HG03097 (cell line): ENCODE measurements around the gene KCNAB2.
"Not testable (repeated sequence)": the region's sequence is repeated elsewhere in the genome, so short reads cannot be mapped to it uniquely, and the experiment has no call there.

ENCODE experiments used
- ATAC-seq: cut with Tn5 transposase; IDR thresholded peaks from one replicate; pipeline ENCODE4 v1.9.1; 2021; ENCODE audit not compliant: unreplicated experiment, low FRiP score

KCNAB2 gene

DNA sequence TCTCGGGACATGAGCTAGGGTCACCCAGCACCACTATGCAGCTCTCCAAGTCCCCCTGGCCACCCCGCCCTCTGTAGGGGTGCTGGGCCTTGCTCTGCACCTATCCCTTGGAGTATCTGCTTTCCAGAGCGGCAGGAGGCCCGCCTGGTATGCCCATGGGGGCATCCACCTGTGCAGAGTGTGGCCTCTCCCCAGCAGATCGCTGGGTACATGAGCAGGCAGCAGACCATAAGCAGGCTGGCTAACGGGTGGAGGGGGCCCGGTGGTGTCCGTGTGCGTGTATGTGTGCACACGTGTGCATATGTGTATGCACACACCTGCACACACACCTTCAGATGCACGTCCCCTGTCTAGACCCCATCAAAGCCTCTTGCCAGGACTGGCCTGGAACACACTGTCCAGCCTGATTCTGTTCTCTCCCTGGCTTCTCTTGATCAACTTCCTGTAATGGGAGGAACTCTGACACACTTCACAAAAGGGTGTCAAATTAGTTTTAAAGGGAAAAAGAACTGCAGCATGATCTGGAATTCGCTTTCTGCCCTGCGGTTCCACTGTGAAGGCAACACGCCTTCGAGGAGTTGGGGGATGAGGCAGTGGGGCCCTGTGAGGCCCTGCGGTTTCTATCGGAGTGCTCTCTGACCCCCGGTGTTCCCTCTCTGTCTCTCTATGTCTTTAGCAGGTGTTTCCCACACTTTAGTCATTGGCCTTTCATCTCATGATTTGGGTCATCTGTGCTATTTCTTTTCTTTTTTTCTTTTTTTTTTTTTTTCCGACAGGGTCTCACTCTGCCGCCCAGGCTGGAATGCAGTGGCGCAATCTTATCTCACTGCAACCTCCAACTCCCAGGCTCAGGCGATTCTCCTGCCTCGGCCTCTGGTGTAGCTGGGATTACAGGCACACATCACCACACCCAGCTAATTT lies 36.3 kb upstream of the KCNAB2 start:
- ATAC-seq = no peak

- ATAC-seq = no peak
These were observed 35.1 kb upstream of the KCNAB2 start for GRCh38 chr1:6010554-6010953.

DNA sequence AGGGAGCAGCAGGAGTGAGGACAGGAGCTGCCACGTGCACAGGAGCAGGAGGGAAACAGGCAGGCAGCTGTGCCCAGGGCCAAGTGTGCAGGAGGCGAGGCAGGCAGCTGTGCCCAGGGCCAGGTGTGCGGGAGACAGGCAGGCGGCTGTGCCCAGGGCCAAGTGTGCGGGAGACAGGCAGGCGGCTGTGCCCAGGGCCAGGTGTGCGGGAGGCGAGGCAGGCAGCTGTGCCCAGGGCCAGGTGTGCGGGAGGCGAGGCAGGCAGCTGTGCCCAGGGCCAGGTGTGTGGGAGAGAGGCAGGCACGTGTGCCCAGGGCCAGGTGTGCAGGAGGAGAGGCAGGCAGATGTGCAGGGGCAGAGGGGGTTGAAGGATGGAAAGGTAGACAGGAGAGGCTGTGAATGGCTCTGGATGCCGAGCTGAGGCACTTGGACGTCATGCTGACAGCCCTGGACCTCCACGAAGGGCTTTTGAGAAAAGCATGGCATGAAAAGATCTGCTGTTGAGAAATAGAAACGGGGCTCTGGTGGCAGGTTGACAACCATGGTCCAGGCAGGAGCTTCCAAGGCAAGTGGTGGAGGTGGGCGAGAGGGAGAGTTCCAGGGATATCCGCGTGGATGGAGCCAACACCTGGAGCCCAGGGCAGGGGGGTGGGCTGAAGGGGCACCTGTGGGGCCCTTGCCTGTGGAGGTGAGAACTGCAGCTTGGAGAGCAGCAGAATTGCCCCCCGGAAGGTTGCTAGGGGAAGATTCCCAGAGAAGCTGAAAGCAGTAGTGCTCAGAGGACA lies 34.3 kb upstream of the KCNAB2 start:
- ATAC-seq = no peak

GRCh38 chr1:6011946-6012258 lies 33.8 kb upstream of the KCNAB2 start:
- ATAC-seq = no peak

DNA sequence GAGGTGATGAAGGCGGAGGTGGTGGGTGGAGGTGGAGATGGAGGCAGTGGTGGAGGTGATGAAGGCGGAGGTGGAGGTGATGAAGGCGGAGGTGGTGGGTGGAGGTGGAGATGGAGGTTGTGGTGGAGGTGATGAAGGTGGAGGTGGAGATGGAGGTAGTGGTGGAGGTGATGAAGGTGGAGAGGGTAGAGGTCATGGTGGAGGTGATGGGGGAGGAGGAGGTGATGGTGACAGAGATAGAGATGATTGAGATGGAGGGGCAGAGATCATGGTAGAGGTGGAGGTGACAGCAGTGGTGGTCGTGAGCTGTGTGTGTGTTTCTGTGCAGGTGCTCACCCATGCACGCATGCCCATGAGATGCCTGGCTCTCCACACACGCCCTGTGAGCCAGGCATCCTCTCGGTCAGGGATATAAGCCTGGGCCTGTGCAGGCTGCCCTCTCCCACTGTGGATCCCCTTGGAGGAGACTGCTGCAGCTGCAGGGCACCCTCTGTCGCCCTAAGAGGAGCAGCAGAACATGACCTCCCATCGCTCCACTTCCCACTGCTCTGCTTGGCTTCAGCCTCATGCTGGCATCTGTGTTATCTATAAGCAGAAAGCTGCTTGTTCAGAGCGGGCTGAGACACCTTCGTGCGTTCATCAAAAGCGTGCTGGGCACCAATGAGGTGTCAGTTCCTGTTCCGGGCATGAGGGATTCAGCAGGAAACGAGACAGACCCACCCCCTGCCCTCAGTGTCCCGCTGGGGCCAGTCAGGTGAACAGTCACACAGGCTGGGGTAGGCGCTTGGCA lies 33.0 kb upstream of the KCNAB2 start:
- ATAC-seq = no peak

- no peak for ATAC-seq
These were observed 32.2 kb upstream of the KCNAB2 start for GRCh38 chr1:6013491-6013890.

GRCh38 chr1:6014130-6014999 lies 31.3 kb upstream of the KCNAB2 start:
- no peak for ATAC-seq

GRCh38 chr1:6016191-6016865 lies 29.4 kb upstream of the KCNAB2 start:
- ATAC-seq = no peak

- not testable (repeated sequence) for ATAC-seq
These were observed 28.0 kb upstream of the KCNAB2 start for GRCh38 chr1:6017654-6018053.

GRCh38 chr1:6019166-6019845 lies 26.4 kb upstream of the KCNAB2 start:
- no peak for ATAC-seq

GRCh38 chr1:6022193-6022592 lies 23.5 kb upstream of the KCNAB2 start:
- no peak for ATAC-seq

- no peak for ATAC-seq
These were observed 22.3 kb upstream of the KCNAB2 start for GRCh38 chr1:6023346-6023745.

- no peak for ATAC-seq
These were observed 21.3 kb upstream of the KCNAB2 start for GRCh38 chr1:6024376-6024775.

DNA sequence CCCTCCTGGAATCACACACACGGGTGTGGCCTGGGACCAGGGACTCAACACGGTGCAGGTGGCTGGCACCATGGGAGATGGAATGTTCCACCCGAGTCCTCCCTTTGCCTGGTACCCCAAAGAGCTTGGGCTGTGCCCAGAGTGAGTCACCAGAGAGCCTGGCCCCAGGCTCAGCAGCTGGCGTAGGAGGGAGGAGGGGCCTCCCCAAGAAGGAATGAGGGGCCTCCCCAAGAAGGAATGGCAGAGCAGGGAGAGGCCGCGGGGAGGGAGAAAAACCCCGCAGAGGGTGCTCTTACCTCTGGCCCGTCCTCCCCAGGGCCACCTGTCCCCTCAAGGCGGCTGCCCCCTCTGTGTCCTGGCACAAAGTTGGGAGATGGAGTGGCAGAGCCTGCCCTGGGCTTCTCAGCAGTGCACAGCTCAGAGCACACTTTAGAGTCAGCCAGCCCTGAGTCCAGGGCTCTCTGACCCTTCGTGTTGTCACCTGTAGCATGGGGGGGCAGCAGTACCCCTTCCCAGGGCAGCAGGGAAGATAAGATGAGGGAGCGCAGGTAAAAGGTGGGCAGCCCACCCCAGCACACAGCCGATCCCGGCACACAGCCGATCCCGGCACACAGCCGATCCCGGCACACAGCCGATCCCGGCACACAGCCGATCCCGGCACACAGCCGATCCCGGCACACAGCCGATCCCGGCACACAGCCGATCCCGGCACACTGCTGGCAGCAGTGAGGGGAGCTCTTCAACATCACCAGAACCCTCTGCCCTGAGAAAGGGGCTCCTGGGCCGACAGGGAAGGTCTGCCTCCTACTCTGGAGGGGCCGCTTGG lies 20.2 kb upstream of the KCNAB2 start:
- ATAC-seq = no peak

DNA sequence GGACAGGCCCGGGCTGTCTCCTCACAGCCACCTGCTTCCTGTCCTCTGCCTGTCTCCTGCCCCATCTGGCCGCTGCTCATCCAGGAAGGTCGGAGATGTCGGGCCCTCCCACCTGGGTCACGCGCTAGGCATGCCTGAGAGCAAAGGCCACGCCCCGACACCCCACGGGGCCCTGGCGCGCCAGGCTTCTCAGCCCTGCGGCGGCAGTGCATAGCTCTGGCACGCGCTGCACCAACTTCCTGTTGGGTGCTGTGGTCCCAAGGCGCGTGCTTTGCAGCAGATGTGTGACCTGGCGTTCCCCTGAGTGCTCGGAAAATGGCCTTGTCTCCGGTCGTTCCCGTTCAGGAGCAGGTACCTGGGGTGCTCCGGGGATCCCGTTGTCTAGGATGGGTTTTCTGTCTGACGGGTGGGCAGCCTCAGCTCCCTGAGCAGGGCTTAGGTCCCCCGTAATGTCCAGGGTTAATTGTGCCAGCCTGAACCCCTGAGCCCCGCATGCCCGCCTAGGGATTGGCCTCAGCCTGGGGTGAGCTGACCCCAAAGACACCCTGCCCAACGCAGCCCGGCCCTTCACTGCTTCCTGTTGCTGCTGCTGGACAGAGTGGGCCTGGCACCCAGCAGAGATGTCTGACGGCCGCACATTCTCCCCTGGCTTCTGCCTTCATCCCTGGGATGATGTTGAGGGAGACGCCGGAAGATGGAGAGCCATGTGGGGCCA lies 19.4 kb upstream of the KCNAB2 start:
- ATAC-seq = peak; percentile 76

DNA sequence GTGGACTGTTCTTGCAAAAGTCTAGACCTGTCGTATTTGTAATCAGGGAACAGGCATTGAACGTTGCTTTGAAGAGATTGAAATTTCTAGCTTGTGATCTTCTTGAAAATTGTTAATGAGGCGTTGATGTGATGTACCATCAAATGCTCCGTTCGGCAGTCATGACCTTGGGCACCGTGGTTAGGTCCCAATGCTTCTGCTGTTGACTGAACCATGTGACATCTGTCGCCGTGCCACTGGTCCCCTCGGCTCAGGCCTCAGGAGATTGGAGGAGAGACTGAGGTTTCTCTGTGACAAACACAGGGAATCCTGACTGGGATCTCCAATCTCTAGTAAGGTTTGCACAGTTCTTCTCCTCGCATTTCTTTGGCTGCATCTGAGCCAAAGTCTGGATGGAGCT lies 18.1 kb upstream of the KCNAB2 start:
- ATAC-seq = no peak

- ATAC-seq = peak; percentile 28
These were observed 17.4 kb upstream of the KCNAB2 start for GRCh38 chr1:6028042-6028850.
